Glutamatergic neuron (in vitro differentiated cells): ENCODE data around the gene TMEM179. TPM values are rescaled to one million over a fixed set of nuclear protein-coding genes. Genes with fewer than 3 reads are reported as not detected.

Experiments used
- DNase-seq: peaks from one replicate; pipeline ENCODE4 v3.0.0; 2022
- H3K27ac Mint-ChIP-seq: one replicate; pipeline ENCODE4 v1.8.0; 2020; ENCODE audit warnings: mild to moderate bottlenecking, mixed read lengths, inconsistent platforms; ENCODE audit not compliant: unreplicated experiment
- H3K27me3 Mint-ChIP-seq: one replicate; pipeline ENCODE4 v1.8.0; 2020; ENCODE audit warnings: mild to moderate bottlenecking, moderate library complexity, mixed read lengths, inconsistent platforms; ENCODE audit not compliant: unreplicated experiment
- H3K36me3 Mint-ChIP-seq: one replicate; pipeline ENCODE4 v1.8.0; 2020; ENCODE audit warnings: mild to moderate bottlenecking, mixed read lengths, inconsistent platforms; ENCODE audit not compliant: unreplicated experiment
- H3K4me1 Mint-ChIP-seq: one replicate; pipeline ENCODE4 v1.8.0; 2020; ENCODE audit warnings: mild to moderate bottlenecking, low read depth, mixed read lengths, inconsistent platforms; ENCODE audit not compliant: unreplicated experiment
- H3K4me3 Mint-ChIP-seq: one replicate; pipeline ENCODE4 v1.8.0; 2020; ENCODE audit warnings: mild to moderate bottlenecking, mixed read lengths, inconsistent platforms; ENCODE audit not compliant: unreplicated experiment
- H3K9me3 Mint-ChIP-seq: one replicate; pipeline ENCODE4 v1.8.0; 2020; ENCODE audit warnings: mild to moderate bottlenecking, moderate library complexity, mixed read lengths, inconsistent platforms; ENCODE audit not compliant: unreplicated experiment
- total RNA-seq: library from RNA; stranded (reverse); fragmentation: NEBNext Ultra II Directional; extraction: Animal tissue kit (Norgen Biotek cat#: 25700); gene quantifications from one replicate; pipeline ENCODE4 v1.2.1, GENCODE V29; 2021; ENCODE audit not compliant: unreplicated experiment
- TF ChIP-seq, protein P1 (sequence below): fragments of 200-600 bp; sonication (generic); IDR thresholded peaks from one replicate; pipeline ENCODE4 v1.5.0; 2021; ENCODE audit not compliant: partially characterized antibody, unreplicated experiment

The TMEM179 gene
- total RNA-seq, 1 donor from 2014 or later: 28.8 TPM

DNA sequence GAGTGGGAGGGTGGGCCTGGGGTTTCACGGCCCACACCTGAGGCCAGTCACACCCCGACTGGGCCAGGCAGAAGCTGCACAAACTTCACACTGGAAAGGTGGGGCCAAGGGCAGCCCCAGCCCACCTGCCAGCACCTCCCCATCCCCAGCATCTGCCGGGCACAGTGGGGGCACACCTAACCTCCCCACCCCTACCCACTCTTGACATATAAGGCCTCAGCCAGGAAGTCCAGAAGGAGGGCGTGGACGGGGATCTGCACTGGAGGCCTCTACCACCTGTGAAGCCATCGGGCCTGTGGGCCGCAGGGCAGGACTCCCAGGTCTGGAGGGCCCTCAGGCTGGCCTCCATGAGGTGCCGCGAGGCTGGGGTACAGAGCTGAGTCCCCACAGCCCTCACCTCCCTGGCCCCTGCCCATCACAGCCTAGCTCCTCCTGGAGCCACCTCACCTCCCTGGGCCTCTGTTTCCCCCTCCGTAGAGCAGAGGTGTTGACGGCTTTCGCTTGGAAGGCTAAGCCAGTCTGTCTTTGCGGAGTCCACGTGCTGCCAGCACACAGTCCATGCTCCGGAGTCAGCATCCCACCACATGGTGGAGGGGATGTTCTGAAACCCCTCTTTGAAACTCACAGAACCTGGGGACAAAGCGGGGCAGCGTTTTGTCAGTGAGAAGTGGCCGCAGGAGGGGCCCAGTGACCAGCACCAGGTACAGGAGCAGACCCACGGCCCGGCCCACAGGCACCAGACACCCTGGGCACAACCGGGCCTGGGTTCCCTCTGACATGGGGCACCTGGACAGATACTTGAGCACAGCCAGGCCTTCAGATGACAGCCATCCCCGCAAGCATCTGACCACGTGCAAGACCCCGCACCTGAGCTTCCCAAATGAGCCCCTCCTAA, 46.7 kb upstream of the TMEM179 start:
- Mint-ChIP-seq H3K27ac (no peak overlapping the region), H3K36me3 (peaks cover 16% of the 10 kb centered on the region), H3K27me3 (peaks cover 6% of the 10 kb centered on the region), H3K4me3 (no peak overlapping the region), H3K9me3 (peaks cover 18% of the 10 kb centered on the region), H3K4me1 (peaks cover under 1% of the 10 kb centered on the region)
- no peak for DNase-seq
- TF ChIP-seq, protein P1, sequence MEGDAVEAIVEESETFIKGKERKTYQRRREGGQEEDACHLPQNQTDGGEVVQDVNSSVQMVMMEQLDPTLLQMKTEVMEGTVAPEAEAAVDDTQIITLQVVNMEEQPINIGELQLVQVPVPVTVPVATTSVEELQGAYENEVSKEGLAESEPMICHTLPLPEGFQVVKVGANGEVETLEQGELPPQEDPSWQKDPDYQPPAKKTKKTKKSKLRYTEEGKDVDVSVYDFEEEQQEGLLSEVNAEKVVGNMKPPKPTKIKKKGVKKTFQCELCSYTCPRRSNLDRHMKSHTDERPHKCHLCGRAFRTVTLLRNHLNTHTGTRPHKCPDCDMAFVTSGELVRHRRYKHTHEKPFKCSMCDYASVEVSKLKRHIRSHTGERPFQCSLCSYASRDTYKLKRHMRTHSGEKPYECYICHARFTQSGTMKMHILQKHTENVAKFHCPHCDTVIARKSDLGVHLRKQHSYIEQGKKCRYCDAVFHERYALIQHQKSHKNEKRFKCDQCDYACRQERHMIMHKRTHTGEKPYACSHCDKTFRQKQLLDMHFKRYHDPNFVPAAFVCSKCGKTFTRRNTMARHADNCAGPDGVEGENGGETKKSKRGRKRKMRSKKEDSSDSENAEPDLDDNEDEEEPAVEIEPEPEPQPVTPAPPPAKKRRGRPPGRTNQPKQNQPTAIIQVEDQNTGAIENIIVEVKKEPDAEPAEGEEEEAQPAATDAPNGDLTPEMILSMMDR: no peak

DNA sequence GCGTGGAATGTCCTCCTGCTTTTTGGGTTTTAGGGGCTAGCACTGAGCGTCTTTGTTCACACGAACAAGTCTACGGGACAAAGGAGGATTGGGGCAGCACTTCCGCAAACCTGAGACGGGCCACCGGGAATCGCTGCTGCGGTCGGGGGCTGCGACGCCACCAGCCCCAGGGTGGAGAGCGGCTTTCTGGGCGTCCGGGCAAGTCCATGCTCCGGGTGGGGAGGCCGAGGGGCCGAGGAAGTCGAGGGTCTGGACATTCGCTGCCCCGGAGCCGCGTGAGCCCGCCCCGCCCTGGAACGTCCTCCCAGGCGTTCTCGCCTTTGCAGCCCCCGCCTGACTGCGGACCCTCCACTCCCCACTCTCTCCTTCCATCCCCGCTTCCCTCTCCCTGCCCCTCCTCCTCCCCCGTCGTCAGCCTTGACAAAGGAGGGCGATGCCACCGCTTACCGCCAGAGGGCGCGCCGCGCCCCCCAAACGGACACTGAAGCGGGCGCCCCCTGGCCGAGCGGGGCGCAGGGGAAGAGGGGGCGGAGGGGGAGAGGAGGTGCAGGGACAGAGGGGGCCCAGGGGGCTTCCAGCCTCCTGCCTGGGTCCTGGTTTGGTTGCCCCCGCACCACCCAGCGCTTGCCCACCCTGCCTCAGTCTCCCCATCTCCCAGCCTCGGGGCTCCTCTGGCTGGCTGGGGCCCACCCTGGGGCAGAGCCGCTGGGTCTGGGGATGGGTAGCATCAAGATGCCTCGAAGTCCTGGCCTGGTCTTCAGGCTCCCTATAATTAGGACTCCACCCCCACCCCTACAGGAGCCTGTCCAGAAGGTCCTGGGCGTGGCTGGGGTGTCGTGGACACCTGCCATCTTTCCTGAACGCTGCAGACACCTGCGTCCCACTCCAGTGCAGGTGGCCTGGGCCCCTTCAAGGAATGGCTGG, 45.7 kb upstream of the TMEM179 start:
- DNase-seq: peak; percentile 88
- peaks cover 6% of the 10 kb centered on the region for H3K27me3 Mint-ChIP-seq
- peaks cover 18% of the 10 kb centered on the region for H3K9me3 Mint-ChIP-seq
- TF ChIP-seq, protein P1: peak; percentile 100
- peaks cover 16% of the 10 kb centered on the region for H3K36me3 Mint-ChIP-seq
- peak overlapping the region; percentile 38 for H3K27ac Mint-ChIP-seq
- H3K4me1 Mint-ChIP-seq: no peaks in the 10 kb centered on the region
- H3K4me3 Mint-ChIP-seq: peak overlapping the region; percentile 83

DNA sequence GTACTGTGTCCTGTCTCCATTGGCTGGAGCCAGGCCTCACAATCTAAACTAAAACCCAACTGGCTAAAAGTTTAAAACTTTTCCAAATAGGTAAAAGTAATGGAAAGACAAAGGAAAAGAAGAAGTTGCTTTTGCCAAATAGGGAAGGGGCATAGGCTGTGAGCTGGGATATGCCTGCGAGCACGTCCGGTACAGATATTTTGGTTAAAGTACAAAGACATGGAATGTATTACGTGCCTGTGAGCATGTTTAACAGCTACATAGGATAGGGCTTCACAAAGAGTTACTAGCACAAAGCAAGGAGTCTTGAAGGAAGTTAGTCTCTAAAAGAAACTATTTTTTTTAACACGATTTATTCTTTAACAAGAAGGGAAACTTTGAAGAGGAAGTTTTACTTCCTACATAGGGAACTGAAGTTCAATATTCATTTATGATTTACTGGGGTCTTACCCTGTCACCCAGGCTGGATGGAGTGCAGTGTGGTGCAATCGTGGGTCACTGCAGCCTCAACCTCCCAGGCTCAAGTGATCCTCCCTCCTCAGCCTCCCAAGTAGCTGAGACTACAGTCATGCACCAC, 43.0 kb upstream of the TMEM179 start:
- DNase-seq: no peak
- Mint-ChIP-seq H3K4me3 (no peak overlapping the region), H3K36me3 (peaks cover 12% of the 10 kb centered on the region), H3K27me3 (peaks cover 5% of the 10 kb centered on the region), H3K4me1 (no peaks in the 10 kb centered on the region), H3K27ac (no peak overlapping the region), H3K9me3 (peaks cover 7% of the 10 kb centered on the region)
- TF ChIP-seq, protein P1: no peak

DNA sequence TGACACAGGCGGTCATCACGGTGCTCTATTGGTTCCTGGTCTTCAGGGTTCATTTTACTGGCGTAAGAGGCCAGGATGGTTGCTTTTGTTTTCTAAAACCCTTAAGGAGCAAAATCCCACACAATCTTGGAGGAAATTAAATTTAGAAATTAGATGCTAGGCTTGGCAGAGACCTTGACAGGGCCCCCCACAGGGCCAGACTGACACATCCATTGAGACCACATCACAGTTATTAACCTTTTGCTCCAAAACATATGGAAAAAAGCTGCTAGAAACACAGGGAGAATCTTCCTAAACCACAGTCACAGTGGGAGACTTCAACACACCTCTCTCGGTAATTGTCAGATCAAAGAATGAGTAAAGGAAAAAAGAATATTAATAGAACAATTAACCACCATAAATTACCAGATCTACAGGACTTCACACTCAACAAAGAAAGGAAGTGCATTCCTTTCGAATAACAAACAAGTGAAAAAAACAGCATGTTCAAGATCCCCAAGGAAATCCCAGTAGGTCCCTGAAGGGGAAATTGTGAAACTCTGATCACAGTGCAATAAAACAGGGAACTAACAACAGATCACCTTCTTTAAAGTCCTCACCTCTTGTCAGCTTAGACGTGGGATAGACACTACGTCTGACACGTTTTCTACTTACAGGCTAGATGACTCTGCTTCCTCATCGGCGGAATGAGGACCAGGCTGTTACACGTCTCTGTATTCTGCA, 40.2 kb upstream of the TMEM179 start:
- Mint-ChIP-seq H3K4me3 (no peak overlapping the region), H3K36me3 (peaks cover 11% of the 10 kb centered on the region), H3K9me3 (peaks cover 3% of the 10 kb centered on the region), H3K27ac (no peak overlapping the region), H3K27me3 (peaks cover 2% of the 10 kb centered on the region), H3K4me1 (no peaks in the 10 kb centered on the region)
- DNase-seq: no peak
- TF ChIP-seq, protein P1: no peak
